IPS-NIHi11 (cell line): ENCODE measurements around the gene TRPC4.

Experiments used
- DNase-seq: peaks from one replicate; pipeline ENCODE4 v3.0.0; 2012; ENCODE audit warnings: mixed read lengths, low spot score

The TRPC4 gene

GRCh38 chr13:37657134-37657533, 212.4 kb downstream of the TRPC4 start:
- no peak for DNase-seq

DNA sequence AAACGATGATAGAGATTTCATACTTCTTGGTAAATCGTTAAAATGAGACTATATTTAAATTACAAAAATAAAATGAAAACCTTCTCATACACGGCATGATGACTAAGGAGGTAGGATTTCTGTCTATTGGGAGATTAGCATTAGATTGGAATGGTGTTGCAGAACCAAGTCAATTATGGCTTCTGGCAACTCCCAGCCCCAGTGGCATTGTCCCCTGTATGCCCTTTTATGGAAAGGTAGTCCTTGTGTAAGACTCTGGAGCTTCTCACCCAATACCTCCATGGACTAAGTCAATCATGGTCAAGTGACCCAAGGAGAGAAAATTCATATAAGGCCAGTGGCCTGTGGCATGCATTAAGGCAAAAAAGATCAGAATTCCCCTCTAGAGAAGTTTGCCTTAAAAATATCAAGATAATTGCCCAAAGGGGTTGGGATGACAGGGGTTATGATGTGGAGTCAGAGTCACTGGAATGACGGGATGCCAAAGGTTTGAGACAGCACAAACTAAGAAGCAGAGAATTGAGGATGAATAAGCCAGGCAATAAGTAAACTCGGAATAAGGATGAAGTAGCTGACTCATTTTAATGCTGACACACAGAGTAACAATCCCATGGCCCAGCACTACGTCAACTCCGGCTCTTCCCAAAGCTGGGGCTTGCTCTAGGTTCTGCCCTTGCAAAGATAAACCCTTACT, 213.2 kb downstream of the TRPC4 start:
- DNase-seq = no peak

DNA sequence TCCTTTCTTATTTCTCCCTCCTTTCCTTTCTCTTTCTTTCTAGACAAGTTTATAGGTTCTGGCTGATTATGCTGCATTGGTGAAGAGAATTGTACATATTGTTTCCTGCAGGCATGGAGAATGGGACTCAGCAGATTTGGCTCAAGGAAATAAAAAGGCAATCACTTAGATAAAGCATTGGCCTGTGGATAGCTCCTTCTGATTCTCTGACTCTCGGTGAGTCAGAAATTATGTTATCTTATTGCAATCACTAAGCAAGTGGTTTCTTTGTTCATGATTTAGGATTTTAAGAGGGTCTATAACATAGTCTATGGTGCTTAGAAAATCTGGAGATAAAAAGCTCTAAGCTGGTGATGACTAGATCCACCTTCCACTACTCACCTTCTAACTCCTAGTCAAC, 217.0 kb downstream of the TRPC4 start:
- DNase-seq = no peak

DNA sequence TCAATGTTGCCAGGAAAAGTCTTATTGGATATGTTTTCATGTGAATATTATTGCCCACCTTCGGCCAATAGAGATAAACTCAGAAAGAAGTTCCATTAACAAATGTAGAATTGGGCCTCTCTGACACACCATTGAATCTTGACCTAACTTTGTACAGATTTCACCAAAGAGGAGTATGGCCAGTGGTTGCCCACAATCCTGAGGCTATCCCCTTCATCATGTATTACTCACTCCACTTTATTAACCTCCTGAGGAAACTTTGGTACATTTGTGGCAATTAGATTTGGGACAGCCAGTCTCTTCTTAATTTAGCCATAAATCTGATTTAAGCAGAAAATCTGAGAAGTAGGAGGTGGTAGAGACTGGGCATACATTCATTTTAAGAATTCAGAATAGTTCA, 217.7 kb downstream of the TRPC4 start:
- DNase-seq = no peak

DNA sequence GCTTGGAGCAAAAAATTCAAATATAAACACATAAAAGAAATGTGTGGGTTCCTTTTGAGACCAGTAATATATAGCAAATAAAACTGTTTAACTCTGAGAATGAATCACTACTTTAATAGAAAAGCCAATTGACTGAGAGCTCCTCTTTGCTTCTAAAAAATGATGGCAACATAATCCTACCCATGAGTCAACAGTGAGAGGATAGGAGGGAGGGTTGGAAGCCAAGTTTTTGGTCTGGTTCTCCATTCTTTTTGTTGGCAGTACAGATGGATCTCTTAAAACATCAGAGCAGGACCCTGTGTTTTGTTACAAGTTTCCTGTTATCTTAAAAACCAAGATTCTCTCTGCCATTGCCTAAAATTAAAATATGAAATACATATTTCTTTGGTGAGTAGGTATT, 221.0 kb downstream of the TRPC4 start:
- no peak for DNase-seq

GRCh38 chr13:37647031-37647650, 222.4 kb downstream of the TRPC4 start:
- DNase-seq = peak; percentile 9

DNA sequence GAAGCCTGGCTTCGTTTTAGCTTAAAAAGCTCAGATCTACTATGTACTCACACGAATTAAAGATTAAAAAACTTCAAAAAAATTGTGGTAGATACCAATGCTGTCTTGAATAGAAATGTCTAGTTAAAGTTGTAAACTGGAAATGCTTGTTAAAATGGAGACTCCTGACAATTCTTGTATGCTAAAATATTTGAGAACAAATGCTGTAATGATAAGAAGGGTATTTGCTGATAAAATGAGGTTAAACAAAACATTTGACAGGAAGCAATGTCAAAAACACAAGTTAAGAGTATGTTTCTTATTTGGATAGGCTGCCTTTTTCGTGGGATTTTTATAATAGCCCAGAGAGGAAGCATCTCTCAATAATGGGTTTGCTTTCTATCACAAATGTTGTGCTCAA, 223.0 kb downstream of the TRPC4 start:
- DNase-seq = no peak

DNA sequence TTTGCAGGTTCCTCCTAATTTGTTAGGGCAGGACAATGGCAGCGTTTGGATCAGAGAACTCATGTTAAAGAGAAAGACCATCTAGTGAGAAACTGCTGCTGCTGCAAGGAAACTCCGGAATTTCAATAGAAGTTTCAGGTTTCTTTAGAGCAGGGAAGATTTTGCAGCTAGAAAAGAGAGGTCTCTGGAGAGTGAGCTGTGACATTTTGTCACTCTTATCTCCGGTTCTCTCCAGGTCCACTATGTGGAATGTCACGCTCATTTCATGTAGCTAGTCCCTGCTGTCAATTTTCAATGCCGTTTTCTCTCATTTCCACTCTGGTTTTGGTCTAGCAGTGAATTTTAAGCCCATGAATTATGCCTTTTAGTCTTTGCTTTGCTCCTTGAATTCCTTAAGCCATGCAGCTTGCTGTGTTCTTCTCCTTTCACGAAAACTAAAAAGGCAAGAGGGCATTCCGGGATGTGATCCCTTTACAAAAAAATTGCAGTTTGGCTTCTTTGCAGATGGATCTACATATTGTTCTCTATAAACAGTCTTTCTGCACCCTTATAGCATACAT, 224.3 kb downstream of the TRPC4 start:
- DNase-seq = no peak

DNA sequence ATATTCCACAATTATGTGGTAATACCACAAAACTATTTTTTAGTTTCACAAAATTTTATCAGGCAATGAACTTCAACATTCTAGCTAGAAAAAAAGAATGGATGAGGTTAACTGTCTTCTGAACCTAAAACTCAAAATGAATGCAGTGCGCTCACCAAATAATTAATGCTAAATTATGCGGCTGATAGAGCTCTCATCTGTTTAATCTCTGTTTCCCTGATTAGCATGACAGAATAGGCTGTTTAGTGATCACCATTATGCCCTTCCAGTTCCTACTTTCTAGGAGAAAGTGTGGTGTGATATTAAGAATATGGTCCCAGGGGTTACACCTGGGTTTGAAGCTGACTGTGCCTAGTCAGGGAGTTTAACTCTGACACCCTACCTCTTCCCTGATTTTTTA, 228.2 kb downstream of the TRPC4 start:
- DNase-seq = no peak

DNA sequence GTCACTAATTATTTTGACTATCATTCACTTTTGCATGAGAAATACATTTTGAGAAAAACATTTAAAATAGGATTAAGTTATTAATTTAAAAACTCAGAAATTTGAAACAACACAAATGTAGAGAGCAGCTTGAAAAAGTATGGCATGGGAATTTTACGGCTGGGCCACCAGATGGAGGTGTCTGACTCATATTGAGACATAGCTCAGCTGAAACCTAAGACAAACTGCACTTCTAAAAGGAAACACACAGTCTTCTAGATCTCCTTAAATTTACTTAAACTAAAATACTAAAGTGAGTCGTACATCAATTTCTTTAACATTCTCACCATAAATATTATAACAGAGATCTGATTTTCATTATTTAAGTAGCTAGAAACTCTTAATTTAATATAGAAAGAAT, 229.1 kb downstream of the TRPC4 start:
- DNase-seq = no peak

DNA sequence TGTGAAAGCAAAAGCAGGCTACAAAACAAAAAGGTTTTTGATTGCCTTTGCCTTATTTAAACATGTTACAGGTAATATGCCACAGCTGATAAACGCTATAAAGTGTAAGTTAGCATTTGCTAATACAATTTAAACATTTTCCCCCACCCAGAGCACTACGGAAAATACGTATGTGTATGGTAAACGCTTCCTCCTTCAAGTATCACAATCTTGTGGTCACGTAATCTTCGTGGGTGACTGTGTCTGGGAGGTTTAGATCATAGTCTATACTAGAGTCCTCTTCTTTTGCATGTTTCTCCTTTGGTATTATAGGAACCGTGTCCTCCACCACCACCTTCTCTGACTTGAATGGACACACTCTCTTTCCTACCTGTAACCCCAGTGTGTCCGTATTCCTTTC, 232.9 kb downstream of the TRPC4 start:
- no peak for DNase-seq

GRCh38 chr13:37632294-37632693, 237.3 kb downstream of the TRPC4 start:
- DNase-seq = no peak

DNA sequence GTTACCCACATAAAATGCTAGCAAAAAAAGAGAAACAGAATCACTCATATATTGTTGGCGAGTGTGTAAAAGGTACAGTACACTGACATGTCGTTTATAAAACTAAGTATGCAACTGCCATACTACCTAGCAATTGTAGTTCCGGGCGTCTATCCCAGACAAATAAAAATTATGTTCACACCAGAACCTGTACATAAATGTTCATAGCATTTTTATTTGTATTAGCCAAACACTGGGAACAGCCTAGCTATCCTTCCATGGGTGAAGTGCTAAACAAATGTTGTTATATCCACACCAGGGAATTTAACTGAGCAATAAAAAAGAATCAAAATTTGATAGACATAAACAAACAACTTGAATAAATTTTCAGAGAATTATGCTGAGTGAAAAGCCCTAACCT, 242.1 kb downstream of the TRPC4 start:
- no peak for DNase-seq

DNA sequence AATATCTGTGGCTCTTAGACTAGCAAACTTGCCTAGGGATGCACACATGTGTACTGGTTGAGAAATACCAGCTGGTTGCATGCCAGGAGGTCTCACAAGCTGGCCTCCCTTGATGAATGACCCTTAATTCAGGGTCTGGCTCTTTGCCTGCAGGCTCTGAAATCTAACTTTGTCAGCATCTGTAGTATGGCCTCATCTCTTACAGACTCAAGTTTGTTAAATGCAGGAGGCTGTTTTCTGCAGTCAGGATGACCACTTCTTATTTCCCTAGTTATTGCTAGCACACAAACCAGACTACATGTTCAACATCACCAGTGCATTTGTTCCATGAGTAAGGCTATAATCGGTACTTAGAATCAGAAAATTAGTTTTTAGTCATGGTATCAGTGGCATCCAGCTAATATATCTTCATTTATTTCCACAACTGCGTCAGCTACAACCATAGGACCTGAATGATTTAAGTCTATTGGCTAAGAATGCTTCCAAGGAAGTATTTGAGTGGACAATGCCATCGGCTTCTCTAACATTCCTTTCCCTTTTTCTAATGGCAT, 247.7 kb downstream of the TRPC4 start:
- no peak for DNase-seq

DNA sequence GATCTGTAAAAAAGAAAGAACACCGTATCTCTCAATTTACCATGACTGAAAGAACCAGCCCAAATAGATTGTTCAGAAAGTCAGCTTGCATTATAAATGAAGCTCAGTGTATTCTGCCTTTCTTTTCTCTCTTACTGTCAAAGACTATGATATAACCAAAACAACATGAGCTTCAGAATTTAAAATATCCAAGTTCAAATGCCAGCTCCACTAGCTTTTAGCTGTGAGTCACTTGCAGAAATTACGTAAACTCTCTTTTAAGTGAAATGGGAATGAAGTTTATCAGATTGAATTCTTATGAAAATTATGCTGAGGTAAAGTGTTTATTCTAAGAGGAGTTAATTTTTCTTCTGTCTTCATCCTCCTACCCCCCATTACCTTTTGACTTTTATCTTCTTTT, 251.0 kb downstream of the TRPC4 start:
- DNase-seq = no peak

GRCh38 chr13:37617173-37617572, 252.4 kb downstream of the TRPC4 start:
- DNase-seq = peak; percentile 10

- DNase-seq = no peak
Measured at GRCh38 chr13:37616131-37616530, 253.4 kb downstream of the TRPC4 start.

DNA sequence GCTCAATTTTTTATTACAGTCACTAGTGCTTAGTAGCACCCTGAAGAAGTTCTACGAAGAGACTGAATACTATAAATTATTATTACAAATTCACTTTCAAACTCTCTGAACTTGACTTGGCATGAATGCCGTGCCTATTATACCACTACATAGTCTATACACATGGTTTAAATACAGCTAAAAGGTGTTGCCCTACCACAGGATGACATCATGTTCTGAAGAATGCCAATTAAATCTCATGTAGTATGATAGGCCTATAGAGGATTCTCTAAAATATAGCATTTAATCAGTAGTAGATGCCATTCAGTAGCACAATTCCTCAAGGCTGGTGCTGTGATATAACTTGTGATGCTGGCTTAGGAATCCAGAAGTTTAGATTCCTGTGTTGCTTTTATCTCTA, 254.3 kb downstream of the TRPC4 start:
- no peak for DNase-seq

- no peak for DNase-seq
Measured at GRCh38 chr13:37613638-37614037, 255.9 kb downstream of the TRPC4 start.

DNA sequence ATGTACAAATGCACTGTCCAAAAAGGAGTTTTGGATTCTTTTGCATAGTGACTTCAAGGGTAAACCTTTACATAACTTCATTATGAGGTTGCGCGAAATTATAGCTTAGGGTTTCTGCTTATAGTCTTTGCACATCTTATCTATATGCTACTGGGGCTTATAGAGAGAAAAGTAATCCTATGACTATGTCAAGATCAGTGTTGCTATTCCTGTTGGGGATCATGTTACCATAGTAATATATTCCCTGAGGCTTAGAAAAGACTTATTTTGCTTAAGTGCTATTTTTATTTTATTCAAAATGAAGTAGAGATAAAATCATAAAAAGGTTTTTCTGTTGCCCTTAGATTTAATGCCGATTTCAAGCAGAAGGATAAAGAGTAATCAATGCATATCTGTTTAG, 256.3 kb downstream of the TRPC4 start:
- DNase-seq = no peak

GRCh38 chr13:37608750-37609339, 260.7 kb downstream of the TRPC4 start:
- no peak for DNase-seq

DNA sequence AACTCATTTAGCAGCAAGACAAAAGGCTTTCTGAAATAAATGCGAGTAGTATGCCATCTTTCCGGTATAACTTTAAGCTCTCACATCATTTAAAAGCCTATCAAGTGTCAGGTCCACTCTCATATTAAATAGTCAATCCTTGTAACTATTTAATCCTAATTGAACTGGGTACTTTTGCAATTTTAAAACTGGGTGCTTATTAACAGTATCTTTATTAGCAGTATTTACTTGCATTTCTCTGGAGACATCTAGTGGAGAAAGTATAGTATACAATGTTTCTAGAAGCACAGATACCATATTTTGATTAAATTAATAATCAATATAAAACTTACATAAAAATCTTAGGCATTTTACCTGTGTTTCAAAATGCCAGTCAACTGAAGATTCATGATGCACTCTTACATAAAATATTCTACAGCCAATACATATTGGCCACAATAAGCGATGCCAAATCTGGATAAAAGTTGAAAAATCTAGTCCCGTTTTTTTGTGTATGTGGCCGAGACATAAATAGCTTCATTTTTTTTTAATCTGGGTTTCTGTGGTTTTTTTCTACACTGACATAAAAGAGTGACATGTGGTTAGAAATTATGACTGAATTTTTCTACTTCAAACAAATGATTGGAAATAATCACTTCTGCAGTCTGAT, 266.7 kb downstream of the TRPC4 start:
- DNase-seq = no peak
